SU-DHL-6 (cell line): Measurements from ENCODE around the gene HAAO.

Source experiments
- H2AFZ ChIP-seq: fragments of 200-600 bp; sonication (generic); 2 replicates; pipeline ENCODE4 v1.6.1; 2014; ENCODE audit warnings: low read depth, mild to moderate bottlenecking, moderate library complexity, mixed read lengths, antibody characterized with exemption, low read length; ENCODE audit not compliant: severe bottlenecking
- H3F3A ChIP-seq: fragments of 200-600 bp; shearing (Covaris generic); 2 replicates; pipeline ENCODE4 v1.6.0; 2016; ENCODE audit warnings: antibody characterized with exemption, mild to moderate bottlenecking; ENCODE audit not compliant: insufficient read depth
- H3K27ac ChIP-seq: fragments of 200-600 bp; sonication (generic); 2 replicates; pipeline ENCODE4 v1.5.1; 2016; ENCODE audit warnings: low read depth, mild to moderate bottlenecking, low read length, moderate library complexity, mixed read lengths
- H3K27me3 ChIP-seq: fragments of 200-600 bp; sonication (generic), shearing (Covaris generic); 2 replicates; pipeline ENCODE4 v1.6.0; 2014; ENCODE audit warnings: mild to moderate bottlenecking, low read length
- H3K36me3 ChIP-seq: fragments of 200-600 bp; sonication (generic); 2 replicates; pipeline ENCODE4 v1.6.1; 2014; ENCODE audit warnings: mild to moderate bottlenecking, low read length, mixed read lengths
- H3K4me2 ChIP-seq: fragments of 300-600, 200-600 bp; shearing (Covaris generic), sonication (generic); 2 replicates; pipeline ENCODE4 v1.6.0; 2014; ENCODE audit warnings: low read length, low read depth, mild to moderate bottlenecking; ENCODE audit not compliant: poor library complexity, severe bottlenecking
- H3K4me3 ChIP-seq: fragments of 200-600 bp; sonication (generic); 2 replicates; pipeline ENCODE4 v1.5.1; 2014; ENCODE audit warnings: antibody characterized with exemption, low read length, mild to moderate bottlenecking, mixed read lengths; ENCODE audit not compliant: insufficient read depth, poor library complexity, severe bottlenecking
- H3K79me2 ChIP-seq: fragments of 200-600 bp; sonication (generic); 2 replicates; pipeline ENCODE4 v1.6.1; 2014; ENCODE audit warnings: mild to moderate bottlenecking, low read length, moderate library complexity; ENCODE audit not compliant: insufficient read depth
- H3K9ac ChIP-seq: fragments of 200-600 bp; sonication (generic); 2 replicates; pipeline ENCODE4 v1.7.0; 2014; ENCODE audit warnings: mild to moderate bottlenecking, low read length
- H3K9me2 ChIP-seq: fragments of 200-600 bp; sonication (generic); replicated peaks from 2 replicates; pipeline ENCODE4 v1.6.1; 2014; ENCODE audit warnings: low read length; ENCODE audit not compliant: insufficient read depth
- H3K9me3 ChIP-seq: fragments of 200-600 bp; sonication (generic); 2 replicates; pipeline ENCODE4 v1.6.1; 2014; ENCODE audit warnings: low read length, mixed read lengths; ENCODE audit not compliant: insufficient read depth
- H4K20me1 ChIP-seq: fragments of 200-600 bp; sonication (generic); 2 replicates; pipeline ENCODE4 v1.6.1; 2014; ENCODE audit warnings: low read depth, mild to moderate bottlenecking, antibody characterized with exemption, low read length, moderate library complexity, mixed read lengths
- EZH2phosphoT487 ChIP-seq: fragments of 200-600 bp; sonication (generic), shearing (Covaris generic); conservative IDR thresholded peaks from 2 replicates; pipeline ENCODE4 v1.6.1; 2018; ENCODE audit warnings: mild to moderate bottlenecking, antibody characterized with exemption, low read length, moderate library complexity, mixed read lengths
- TF ChIP-seq, protein P1 (sequence below): fragments of 200-600 bp; sonication (generic); IDR thresholded peaks from one replicate; pipeline ENCODE4 v1.5.1; 2017; ENCODE audit warnings: antibody characterized with exemption, mild to moderate bottlenecking, low read length, moderate library complexity; ENCODE audit not compliant: insufficient read depth, poor library complexity, severe bottlenecking

Gene HAAO

GRCh38 chr2:42767080-42767898 lies 25.1 kb downstream of the HAAO start:
- no peaks in the 10 kb centered on the region for H3K9me3 ChIP-seq
- no peak overlapping the region for H3K27ac ChIP-seq
- H3K36me3 ChIP-seq, result no peaks in the 10 kb centered on the region
- H3K9me2 ChIP-seq, result no peaks in the 10 kb centered on the region
- H2AFZ ChIP-seq, result no peak overlapping the region
- H3K4me2 ChIP-seq, result no peak overlapping the region
- H4K20me1 ChIP-seq, result no peaks in the 10 kb centered on the region
- no peaks in the 10 kb centered on the region for H3K79me2 ChIP-seq
- H3F3A ChIP-seq, result no peaks in the 10 kb centered on the region
- TF ChIP-seq EZH2phosphoT487, result no peak
- TF ChIP-seq, protein P1, sequence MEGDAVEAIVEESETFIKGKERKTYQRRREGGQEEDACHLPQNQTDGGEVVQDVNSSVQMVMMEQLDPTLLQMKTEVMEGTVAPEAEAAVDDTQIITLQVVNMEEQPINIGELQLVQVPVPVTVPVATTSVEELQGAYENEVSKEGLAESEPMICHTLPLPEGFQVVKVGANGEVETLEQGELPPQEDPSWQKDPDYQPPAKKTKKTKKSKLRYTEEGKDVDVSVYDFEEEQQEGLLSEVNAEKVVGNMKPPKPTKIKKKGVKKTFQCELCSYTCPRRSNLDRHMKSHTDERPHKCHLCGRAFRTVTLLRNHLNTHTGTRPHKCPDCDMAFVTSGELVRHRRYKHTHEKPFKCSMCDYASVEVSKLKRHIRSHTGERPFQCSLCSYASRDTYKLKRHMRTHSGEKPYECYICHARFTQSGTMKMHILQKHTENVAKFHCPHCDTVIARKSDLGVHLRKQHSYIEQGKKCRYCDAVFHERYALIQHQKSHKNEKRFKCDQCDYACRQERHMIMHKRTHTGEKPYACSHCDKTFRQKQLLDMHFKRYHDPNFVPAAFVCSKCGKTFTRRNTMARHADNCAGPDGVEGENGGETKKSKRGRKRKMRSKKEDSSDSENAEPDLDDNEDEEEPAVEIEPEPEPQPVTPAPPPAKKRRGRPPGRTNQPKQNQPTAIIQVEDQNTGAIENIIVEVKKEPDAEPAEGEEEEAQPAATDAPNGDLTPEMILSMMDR, result no peak
- H3K27me3 ChIP-seq, result no peaks in the 10 kb centered on the region
- no peak overlapping the region for H3K9ac ChIP-seq
- no peak overlapping the region for H3K4me3 ChIP-seq

DNA sequence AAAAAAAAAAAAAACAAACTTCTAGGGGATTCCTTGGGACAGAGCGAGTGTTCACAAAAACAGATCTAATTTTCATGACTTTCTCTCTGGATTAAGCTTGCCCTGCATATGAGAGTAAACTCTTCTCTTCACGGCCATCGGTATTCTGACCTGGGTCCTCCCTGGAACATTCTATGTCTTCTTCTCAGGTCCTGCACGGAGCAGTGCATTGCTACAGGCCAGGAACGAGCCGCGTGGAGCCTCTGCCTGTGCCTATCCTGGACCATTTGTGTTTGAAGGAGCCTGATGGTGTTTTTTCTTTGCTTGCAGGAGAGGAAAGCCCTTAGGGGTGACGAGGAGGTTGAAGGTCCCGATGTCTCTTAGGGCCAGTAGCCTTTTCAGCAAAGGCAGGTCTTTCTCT lies 26.7 kb downstream of the HAAO start:
- Histone ChIP-seq H3K79me2 (no peaks in the 10 kb centered on the region), H3K4me2 (no peak overlapping the region), H3K4me3 (no peak overlapping the region), H3K27me3 (no peaks in the 10 kb centered on the region), H3K9ac (no peak overlapping the region), H3K36me3 (no peaks in the 10 kb centered on the region), H3K9me3 (no peaks in the 10 kb centered on the region), H2AFZ (no peak overlapping the region), H3F3A (no peaks in the 10 kb centered on the region), H3K27ac (no peak overlapping the region), H4K20me1 (no peaks in the 10 kb centered on the region), H3K9me2 (no peaks in the 10 kb centered on the region)
- TF ChIP-seq, protein P1, result no peak
- no peak for TF ChIP-seq EZH2phosphoT487

- Histone ChIP-seq H3K4me3 (no peak overlapping the region), H4K20me1 (no peaks in the 10 kb centered on the region), H2AFZ (no peak overlapping the region), H3K9ac (no peak overlapping the region), H3K27ac (no peak overlapping the region), H3K79me2 (no peaks in the 10 kb centered on the region), H3K36me3 (no peaks in the 10 kb centered on the region), H3F3A (no peaks in the 10 kb centered on the region), H3K9me2 (no peaks in the 10 kb centered on the region), H3K4me2 (no peak overlapping the region), H3K9me3 (no peaks in the 10 kb centered on the region), H3K27me3 (no peaks in the 10 kb centered on the region)
- no peak for TF ChIP-seq EZH2phosphoT487
- TF ChIP-seq, protein P1, result no peak
Observed at GRCh38 chr2:42764901-42765300, 27.5 kb downstream of the HAAO start.
